Stimulated activated CD8-positive, alpha-beta memory T cell treated with anti-CD3 and anti-CD28 coated beads, Interleukin-12 subunit alpha, Interleukin-12 subunit beta, amount 100 ng/mL, for 1 hour (primary cell): ENCODE results near the gene CRIP1.

Experiments
- DNase-seq: peaks from one replicate; pipeline ENCODE4 v3.0.0-alpha.2; 2020; ENCODE audit warnings: low read depth

Gene CRIP1

DNA sequence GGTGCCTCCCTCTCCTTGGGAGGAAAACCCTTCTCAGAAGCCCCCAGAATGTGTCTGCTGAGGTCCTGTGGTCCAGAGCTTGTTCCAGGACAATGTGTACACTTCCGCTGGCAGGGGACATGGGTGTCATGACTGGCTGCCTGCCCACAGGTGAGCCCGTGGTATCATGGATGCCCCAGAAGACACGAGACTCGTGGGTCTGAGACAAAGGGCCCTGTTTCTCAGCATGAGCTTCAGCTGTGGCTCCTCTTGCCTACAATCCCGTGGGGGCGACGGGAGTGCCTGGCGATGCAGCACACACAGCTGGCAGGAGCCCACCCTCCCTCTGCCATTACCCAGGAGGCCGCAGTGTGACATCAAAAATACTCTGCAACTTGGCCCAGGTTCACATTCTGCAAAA lies 46.7 kb downstream of the CRIP1 start:
- DNase-seq, result no peak

DNA sequence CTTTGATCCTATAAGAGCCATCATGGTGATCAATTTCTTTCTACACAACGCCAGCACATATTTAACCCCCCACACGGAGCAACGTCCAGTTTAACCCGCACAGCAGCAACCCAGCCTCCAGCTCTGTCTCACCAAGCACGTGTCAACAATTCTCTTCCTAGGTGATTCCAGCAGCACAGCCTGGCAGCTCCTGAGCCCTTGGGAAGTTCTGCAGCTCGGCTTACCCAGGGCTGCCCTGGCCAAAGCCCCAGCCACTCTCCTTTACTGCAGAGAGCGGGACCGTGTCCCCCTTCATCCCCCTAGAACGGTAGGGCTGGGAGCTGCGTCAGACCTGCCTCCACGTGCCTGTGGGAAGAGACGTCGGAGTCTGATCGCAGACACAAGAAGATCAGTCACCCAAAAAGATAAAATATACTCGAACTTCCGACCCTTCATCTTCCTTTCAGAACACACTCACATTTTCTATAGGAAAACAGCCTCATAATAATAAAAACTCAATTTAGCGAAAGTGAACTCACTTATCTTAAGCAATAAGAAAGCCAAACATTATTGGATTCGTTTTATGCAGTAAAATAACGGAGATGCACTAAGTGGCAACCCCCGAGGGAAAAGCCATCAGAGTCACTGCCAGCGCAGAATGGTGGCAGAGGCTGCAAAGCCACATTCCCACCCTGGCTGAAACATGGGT lies 47.3 kb downstream of the CRIP1 start:
- no peak for DNase-seq

- no peak for DNase-seq
Measured at GRCh38 chr14:105534586-105534985, 47.9 kb downstream of the CRIP1 start.

DNA sequence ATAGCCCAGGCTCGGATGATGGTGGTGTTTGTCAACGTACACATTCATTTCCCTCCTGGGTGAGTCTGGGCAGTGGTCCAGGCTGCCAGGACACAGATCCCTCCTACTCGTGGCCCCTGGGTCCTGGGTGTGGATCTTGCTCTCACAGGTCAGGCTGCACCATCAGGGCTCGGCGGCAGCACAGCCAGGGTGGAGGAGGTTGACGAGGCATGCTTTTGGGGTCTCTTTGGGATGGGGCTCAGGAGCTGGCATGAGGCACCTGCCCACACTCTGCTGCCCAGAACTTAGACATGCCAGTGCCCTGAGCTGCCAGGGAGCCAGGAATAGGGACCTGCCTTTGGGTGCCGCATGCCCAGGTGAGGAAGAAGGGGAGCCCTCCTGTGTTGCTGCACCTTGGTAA lies 49.4 kb downstream of the CRIP1 start:
- DNase-seq, result no peak

GRCh38 chr14:105536691-105537579 lies 50.2 kb downstream of the CRIP1 start:
- no peak for DNase-seq

DNA sequence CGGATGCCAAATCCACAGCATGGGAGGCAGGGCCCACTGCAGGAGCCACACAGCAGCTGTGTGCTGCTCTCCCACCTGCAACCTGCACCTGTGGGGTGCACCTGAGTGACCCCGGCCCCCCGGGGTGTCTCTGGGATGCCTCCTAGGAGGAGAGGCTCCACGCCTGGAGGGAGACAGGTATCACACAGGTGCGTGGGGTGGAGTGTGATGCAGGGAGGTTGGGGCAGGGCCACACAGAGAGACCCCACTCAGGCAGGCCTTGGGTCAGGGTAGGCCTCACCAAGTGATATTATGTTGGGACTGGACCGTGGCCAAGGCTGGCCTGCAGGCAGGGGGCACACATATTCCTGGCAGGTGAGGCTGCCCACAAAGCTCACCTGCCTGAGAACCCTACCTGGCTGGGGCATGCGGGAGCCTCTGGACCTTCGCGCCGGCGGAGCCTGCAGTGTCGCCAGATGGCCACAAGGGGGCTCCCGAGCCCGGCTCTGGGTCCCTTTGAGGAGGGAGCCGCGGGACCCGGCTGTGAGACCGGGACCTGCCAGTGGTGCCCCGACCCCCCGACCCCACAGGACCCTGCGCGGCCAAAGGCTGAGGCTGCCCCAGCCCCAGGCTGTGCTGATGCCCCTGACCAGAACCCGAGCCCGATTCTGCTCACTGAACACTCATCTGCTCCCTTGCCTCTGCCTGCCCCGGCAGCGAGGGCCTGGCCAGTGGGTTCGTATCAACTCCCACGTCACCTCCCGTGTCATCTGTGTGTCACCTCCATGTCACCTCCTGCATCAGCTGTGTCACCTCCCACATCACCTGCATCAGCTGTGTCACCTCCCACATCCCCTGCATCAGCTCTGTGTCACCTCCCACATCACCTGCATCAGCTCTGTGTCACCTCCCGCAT lies 51.1 kb downstream of the CRIP1 start:
- peak; percentile 56 for DNase-seq
